Upper lobe of left lung (tissue), 4 donors: Measurements from ENCODE around the gene GLCE.

Source experiments
- CTCF ChIP-seq, 6 experiments: fragments of 450-650 bp in 4 of 6; fragments of 200-600 bp in 2 of 6; sonication (generic) in 2 of 6; IDR thresholded peaks; one replicate each; pipeline ENCODE4 v1.5.1; 2016 to 2019; ENCODE audit warnings: antibody characterized with exemption in 6 of 6
- POLR2A ChIP-seq, 4 donors: fragments of 450-650 bp; IDR thresholded peaks; one replicate each; pipeline ENCODE4 v1.5.1; 2016 to 2017; ENCODE audit warnings: antibody characterized with exemption in 4 of 4, mild to moderate bottlenecking in 2 of 4

- TF ChIP-seq CTCF (IDR thresholded peaks at IDR 0.05) (no peak), POLR2A (IDR thresholded peaks at IDR 0.05) (no peak)
Observed at GRCh38 chr15:69296606-69297005, 136.2 kb downstream of the GLCE start.
